GM20431 (cell line): ENCODE results near the gene FAR2.
"Not testable (repeated sequence)": the region's sequence is repeated elsewhere in the genome, so short reads cannot be mapped to it uniquely, and the experiment has no call there.

Experiments
- in situ Hi-C: fragments of 300-500 bp; cut with MseI, MboI; formaldehyde crosslinking; loops from one replicate; pipeline ENCODE4 v1.15.0; 2020; ENCODE audit warnings: low sequenced_read_pairs; ENCODE audit not compliant: unreplicated experiment

FAR2 gene

DNA sequence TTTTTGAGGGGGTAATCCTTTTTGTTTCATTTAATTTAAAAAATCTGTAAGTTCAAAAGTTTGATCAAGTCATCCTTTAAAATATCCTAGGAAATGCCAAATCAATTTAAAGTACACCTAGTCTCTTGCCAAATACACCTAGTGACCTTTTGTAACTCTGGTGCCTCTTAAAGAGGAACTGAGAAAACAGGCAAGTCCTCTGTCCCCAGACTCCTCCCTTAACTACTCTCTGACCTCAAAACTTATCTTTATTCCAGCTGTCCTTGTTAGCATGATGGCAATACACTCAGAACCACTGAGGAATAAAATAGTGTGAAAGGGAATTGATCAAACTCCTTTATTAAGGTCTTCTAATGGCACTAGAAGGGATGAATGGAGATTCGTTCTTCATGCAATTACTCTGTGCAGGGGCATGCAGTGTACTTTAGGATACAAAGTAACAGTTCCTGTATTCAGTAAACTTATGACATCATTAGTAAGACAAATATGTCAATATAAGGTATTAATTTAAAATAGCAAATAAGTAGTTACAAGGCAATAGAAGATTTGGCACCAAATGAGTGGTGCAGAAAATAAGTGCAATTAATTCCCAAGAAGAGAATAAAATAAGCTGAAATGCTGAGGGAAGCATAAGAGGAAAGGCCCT is 3.3 kb downstream of the FAR2 start:
- in situ Hi-C loops = no loop called here

DNA sequence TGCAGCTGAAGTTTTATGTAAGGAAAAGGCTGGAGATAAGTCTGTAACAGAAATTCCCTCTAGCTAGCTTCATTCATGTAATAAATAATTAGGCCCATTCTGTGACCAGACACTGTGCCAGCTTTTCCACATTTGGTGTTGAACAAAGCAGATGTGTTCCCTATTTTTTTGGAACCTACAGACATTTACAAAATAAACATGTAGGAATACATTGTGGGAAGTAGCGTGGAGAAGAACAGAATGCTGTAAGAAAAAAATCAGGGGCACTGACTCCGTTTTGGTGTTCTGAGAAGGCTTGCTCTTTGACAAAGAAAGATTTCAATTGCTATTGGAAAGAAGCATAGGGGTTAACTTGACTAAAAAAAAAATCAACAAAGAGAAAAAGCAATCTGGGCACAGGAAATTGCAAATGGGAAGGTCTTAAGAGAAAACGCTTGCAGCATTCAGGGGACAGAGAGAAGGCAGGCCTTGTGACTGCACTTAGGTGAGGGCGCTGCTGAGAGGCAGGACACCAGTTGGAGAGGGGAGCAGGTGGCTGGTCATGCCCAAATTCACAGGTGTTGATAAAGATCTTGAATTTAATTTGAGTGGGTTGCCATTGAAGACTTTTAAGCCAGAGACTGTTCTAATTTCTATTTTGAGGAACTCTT is 4.0 kb downstream of the FAR2 start:
- in situ Hi-C loops = no loop called here

DNA sequence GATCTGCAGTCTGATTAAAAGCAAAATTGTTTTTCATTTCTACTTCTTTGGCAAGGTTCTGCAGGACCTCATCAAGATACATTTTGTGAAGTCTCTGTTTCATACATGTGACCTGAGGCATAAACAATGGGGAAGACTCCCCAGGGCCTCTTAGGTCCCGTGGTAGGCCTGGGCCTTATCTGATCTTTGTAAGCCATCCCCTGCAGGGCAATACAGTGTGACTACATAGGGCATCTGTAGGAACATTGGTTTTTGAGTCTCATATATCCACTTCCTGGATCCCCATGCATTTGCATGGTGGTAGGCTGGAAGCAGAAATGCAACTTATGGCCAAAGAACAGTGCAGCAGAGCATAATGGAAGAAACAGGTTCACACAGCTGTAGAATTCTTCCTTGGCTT is 6.0 kb downstream of the FAR2 start:
- in situ Hi-C loops = no loop called here

DNA sequence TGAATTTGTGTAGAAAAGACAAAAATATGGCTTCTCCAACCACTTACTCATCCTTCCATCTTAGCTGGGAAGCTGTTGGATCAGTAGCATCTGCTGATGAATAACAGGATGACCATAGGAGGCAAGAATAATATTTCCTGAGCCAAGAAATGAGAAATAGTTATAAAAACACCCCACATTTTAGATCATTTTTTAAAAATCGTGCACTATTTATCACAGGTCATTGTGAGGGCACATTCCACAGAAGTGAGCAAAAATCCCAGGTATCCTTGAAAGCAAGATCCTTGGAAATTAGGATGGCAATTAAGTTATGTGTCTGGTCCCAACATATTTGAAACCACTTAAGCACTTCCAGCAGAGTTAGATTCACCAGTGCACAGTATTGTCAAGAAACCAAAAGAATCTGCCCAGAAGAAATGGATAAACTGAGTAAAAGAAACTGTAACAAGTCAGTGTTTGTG is 8.4 kb downstream of the FAR2 start:
- in situ Hi-C loops = no loop called here

DNA sequence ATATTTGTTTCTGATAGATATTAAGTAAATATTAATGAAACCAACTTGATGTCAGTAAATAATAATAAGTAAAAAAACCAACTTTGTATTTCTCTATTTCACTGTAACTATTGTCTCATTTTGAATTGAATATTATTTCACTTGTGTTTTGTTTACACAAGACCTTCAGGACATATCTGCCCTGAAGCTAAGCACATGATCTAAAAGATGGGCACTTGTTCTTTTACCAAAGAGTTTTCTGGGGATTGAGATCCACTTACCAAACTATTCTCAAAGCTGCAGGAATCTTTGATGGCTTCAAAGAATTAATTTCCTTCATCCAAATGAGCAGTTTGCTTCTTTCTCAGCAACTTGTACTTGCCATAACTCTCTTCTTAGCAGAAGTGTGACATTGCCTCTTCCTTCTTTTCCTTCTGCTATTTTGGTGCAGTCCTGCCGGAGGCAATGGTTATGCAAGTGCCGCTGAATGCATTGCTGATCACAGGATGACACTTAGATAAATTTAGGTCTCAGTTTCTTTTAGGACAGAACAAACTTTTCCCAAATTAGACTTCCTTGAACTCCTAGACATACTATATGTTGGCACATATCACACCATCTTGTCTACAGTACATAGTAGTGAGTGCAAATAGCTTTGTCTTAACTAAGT is 9.2 kb downstream of the FAR2 start:
- in situ Hi-C loops = no loop called here

DNA sequence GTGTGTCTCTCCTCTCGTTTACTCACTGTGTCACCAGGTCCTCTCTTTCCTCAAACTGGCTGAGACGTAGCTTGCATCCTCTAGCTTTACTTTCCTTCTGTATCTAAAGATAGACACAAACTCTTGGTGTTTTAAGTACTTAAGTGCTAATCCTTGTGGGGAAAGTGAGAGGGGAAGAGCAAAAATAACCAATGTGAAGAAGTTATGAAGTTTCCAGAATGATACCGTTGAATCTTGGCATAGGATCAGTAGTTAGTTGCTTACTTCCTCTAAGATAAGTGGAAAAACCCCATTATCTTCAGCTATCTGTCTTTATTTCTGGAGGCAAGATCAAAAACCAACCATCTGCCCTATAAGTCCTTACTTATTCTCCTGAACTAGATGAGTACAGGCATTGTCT is 10.6 kb downstream of the FAR2 start:
- in situ Hi-C loops = no loop called here

DNA sequence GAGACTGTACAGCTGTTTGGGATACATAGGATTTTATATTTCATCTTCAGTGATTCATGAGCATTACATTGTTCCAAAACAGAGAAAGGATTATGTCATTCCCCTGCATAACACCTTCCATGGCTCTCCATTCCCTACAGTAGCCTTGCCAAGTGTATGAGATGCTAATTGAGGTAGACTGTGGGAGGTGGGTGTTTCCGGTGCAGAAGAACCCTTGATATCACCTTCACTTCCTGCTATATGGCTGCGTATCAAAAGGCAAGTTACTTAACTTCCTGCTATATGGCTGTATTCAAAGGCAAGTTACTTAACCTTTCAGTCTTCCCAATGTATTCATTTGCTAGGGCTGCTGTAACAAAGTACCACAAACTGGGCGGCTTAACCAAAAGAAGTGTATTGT is 11.2 kb downstream of the FAR2 start:
- in situ Hi-C loops = no loop called here

DNA sequence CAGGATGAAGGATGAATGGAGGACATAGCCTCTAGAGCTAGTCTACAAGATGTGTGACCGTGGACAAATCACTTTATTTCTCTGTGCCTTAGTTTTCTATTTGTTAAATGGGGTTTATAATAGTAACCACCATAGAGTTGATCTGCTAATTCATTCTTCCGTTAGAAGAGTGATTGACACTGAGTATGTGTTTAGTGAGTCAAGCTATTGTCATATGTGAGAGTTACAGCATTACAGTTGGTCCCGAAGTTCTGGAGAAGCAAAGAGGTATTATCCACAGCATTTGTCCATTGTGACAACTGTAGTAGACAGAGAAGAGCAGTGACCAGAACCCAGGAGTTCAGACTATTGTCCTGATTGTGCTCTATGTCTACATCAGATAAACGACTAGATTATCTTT is 14.1 kb downstream of the FAR2 start:
- in situ Hi-C loops = no loop called here

DNA sequence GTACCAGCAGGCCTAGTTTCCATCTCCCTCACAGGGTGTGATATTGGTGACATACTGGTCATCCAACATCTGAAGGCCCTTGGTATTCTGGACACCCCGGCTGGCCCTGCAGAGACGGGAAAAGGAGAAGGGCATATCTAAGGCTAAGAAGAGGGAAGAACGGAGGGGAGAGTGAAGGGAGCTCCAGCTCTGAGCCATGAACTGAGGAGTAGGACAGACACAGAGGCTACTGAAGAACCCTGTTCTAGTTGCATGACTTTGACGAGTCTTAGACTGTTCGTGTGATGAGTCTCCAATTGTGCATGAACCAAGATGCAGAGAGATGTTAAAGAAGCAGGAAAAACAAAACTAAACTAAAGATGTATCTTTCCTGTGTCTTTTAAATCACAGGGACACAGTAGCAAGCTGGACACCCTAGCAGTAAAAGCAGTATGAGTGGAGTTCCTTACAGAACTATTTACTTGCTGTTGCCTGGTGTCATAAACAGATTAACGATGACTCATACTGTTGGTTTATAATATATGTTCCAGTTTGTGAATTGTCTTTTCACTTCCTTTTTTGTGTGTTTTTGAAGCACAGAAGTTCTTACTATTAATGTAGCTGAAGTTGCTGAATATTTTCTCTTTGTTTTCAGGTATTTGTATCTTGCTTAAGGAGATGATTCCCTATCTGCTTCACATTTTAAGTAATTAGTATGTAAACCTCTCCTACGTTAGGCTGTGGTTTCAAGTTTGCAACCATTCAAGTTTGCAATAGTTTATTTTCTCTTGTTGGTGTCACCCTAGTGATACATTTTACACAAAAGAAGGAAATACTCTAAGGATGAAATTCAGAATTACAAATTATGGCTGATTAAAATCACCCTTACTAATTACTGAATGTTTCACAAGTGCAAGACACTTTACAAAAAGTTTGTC is 15.7 kb downstream of the FAR2 start:
- in situ Hi-C loops = no loop called here

DNA sequence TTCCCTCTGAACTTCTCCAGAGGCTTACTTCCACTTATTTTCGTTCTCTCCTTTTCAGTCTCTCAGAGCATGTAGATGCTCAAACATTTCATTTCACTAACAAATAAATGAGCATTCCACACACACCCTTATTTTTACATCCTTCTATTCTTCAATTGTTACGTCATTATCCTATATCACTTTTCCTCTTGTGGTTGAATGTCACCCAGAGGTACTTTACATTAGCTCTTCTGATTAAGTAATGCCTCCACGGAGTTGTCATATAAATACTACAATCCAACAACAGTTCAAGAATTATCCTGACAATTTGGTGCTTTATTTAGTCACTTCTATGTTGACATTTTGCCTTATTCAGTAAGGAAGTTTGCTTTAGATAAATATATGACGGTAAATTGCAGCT is 18.4 kb downstream of the FAR2 start:
- in situ Hi-C loops = no loop called here

DNA sequence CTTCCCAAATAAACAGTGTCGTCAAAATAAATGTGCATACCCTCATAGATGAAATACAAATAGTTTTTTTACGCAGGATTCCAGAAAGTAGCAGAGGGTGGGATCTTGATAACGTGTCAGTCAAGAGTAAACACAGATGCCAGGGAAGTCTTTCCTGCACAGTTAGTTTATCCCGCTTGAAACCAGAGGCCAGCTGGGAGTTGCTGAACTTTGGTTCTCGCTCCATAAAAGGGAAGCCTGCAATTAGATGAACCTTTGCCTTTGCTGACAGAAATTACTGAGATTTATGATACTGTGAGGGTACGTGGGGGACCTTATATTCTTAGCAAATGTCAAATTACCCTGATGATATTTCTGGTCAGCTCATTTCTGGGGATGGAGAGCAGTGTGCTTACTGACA is 18.9 kb downstream of the FAR2 start:
- in situ Hi-C loops = no loop called here

DNA sequence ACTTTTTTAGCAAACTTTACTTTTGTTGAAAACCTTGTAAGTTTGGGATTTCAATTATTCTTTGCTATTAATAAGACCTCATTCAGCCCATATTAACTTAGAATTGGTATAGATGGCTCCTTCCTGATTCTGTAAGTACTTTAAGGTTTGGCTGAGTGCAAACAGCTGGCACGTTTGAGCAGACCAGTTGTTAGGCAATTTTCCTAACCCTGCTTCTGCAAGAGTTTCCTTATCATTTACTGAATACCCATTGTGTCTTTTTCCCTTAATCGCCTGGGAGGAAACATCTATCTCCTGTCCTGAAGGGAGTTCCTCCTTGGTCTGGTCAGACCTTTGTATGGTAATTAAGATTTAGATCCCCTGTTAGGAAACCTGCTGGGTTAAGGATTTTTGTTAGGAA is 20.9 kb downstream of the FAR2 start:
- in situ Hi-C loops = not testable (repeated sequence)

DNA sequence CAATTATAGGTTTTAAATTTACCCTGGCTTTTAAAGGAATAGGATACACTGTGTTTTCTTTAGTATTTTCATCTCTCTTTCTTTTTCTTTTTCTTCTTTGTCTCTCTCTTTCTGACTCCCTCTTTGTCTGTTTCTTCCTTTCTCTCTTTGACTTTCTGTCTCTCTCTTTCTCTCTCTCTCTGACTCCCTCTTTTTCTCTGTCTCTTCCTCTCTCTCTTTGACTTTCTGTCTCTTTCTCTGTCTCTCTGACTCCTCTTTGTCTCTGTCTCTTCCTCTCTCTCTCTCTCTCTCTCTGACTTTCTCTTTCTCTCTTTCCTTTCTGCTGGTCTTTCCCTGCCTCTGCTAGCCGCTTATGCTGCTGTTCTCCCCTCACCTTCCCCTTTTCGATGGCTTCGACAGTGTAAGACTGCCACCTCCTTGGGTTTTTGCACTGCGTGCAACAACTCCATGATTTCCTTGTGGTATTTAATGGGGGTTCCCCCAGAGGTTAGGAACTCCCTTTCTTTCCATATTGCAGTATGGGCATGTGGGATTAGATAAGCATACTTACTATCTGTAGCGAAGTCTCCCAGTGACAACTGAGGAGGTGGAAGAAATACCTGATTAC is 21.5 kb downstream of the FAR2 start:
- in situ Hi-C loops = not testable (repeated sequence)

DNA sequence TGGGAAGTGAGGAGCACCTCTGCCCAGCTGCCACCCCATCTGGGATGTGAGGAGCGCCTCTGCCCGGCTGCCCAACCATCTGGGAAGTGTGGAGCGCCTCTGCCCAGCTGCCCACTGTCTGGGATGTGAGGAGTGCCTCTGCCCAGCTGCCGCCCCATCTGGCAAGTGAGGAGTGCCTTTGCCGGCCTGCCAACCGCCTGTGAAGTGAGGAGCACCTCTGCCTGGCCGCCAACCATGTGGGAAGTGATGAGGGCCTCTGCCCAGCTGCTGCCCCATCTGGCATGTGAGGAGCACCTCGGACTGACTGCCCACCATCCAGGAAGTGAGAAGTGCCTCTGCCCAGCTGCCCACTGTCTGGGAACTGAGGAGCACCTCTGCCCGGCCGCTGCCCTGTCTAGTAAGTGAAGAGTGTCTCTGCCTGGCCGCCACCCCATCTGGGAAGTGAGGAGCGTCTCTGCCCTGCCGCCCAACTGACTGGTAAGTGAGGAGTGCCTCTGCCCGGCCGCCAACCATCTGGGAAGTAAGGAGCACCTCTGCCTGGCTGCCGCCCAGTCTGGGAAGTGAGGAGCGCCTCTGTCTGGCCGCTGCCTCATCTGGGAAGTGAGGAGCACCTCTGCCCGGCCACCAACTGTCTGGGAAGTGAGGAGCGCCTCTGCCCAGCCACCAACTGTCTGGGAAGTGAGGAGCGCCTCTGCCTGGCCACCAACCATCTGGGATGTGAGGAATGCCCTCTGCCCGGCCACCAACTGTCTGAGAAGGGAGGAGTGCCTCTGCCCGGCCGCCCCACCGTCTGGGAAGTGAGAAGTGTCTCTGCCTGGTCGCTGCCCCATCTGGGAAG is 22.6 kb downstream of the FAR2 start:
- in situ Hi-C loops = no loop called here

DNA sequence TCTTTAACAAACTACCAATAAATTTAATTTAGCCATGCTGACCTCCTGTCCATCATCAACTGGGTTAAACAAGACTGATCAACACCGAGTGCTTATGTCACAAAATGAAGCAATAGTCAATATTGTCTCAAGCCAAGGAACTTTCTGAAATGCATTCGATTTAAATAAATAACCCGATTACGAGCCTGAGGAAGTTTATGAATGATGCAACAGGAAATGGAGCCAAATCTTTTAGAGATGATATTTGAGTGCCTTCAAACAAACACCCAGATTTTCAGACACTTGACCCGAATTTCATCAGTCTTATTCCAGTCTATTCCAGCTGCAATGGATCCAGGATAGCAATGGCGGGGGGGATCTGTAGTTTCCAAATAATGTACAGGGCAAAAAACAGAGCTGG is 27.9 kb downstream of the FAR2 start:
- in situ Hi-C loops = no loop called here

DNA sequence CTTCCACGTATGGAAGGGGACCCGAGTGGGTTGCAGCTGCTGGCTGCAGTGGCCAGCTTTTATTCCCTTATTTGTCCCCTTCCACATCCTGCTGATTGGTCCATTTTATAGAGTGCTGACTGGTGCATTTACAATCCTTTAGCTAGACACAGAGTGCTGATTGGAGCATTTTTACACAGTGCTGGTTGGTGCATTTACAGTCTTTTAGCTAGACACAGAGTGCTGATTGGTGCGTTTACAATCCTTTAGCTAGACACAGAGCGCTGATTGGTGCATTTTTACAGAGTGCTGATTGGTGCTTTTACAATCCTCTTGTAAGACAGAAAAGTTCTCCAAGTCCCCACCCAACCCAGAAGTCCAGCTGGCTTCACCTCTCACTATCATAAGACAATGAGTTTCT is 33.2 kb downstream of the FAR2 start:
- in situ Hi-C loops = not testable (repeated sequence)

DNA sequence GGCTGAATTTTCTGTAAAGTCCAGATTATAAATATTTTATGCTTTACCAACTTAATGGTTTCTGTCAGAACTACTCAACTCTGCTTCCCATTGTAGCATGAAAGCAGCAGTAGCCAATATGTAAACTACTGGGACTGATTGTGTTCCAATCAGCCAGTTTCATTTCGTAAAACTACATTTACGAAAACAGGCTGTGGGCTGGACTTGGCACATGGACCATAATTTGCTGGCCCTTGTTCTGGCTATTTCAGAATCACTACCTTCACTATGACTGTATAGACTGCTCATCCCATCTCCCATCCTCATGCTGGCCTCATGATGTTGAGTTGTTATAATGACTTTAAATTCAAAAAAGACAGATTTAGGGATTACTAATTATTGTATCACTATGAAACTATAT is 38.7 kb downstream of the FAR2 start:
- in situ Hi-C loops = no loop called here

DNA sequence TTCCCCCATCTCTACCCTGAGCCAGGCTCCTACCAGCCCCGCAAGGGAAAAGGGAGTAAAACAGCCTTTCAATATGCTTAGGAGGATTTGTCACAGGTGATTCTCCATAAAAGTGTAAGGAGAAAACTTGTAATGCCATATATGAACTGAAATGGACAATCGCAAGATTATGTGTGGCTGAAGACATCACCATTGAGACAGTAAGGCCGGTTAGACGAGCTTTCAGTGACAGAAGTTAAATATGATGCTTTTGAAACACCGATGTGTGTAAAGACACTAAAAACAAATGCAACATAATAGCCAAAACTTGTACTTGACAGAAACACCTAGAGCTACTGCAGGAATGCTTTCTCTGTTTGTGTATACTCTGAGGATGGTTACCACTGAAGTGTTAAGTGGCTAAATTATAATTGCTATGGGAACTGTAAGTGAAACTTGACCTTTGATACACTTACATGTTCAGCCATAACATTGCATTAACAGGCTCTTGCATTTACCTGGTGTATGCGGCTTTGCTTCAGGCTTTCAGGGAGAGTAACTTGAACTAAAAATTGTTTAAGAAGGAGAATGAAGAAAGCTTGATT is 42.3 kb downstream of the FAR2 start:
- in situ Hi-C loops = no loop called here

DNA sequence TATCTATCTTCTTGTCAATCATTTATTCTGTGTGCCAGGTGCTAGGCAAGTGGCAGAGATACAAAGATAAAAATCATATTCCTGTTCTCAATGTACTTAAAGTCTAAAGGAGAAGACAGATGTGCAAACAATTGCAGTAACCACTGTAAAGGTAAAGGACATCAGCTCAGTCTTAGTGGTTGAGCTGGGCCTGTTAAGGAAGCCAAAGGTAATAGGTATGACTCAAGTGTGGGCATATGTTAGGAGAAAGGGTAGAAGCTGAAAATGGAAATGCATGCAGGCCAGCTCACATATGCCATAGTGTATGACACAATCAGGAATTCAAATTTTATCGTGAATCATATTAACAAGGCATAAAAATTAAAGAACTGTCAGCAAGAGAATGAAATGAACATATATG is 49.8 kb downstream of the FAR2 start:
- in situ Hi-C loops = no loop called here
